Ishikawa (cell line): Measurements from ENCODE around the gene CDX2.

Source experiments
- CEBPB ChIP-seq: IDR thresholded peaks from 2 replicates; pipeline ENCODE4 v1.6.1; 2012
- CREB1 ChIP-seq: IDR thresholded peaks from 2 replicates; pipeline ENCODE4 v1.6.1; 2012; ENCODE audit warnings: low read depth
- EGR1 ChIP-seq: IDR thresholded peaks from 2 replicates; pipeline ENCODE4 v1.6.1; 2012
- EP300 ChIP-seq: IDR thresholded peaks from 2 replicates; pipeline ENCODE4 v1.6.1; 2012; ENCODE audit warnings: borderline replicate concordance
- FOXM1 ChIP-seq: IDR thresholded peaks from 2 replicates; pipeline ENCODE4 v1.6.1; 2012; ENCODE audit warnings: low read depth, borderline replicate concordance
- MAX ChIP-seq: IDR thresholded peaks from 2 replicates; pipeline ENCODE4 v1.6.1; 2012
- NFIC ChIP-seq: IDR thresholded peaks from 2 replicates; pipeline ENCODE4 v1.6.1; 2012
- RAD21 ChIP-seq: IDR thresholded peaks from 2 replicates; pipeline ENCODE4 v1.6.1; 2012; ENCODE audit warnings: low read depth
- REST ChIP-seq: IDR thresholded peaks from 2 replicates; pipeline ENCODE4 v1.6.1; 2012; ENCODE audit warnings: low read depth, mild to moderate bottlenecking
- TAF1 ChIP-seq: IDR thresholded peaks from 2 replicates; pipeline ENCODE4 v1.6.1; 2012; ENCODE audit warnings: low read depth, mild to moderate bottlenecking
- TCF12 ChIP-seq: IDR thresholded peaks from 2 replicates; pipeline ENCODE4 v1.6.1; 2012; ENCODE audit warnings: low read depth
- TEAD4 ChIP-seq: IDR thresholded peaks from 2 replicates; pipeline ENCODE4 v1.6.1; 2012
- USF1 ChIP-seq: IDR thresholded peaks from 2 replicates; pipeline ENCODE4 v1.6.1; 2012
- YY1 ChIP-seq: IDR thresholded peaks from 2 replicates; pipeline ENCODE4 v1.6.1; 2012; ENCODE audit warnings: low read depth

CDX2 gene

GRCh38 chr13:27929868-27930267 is 39.2 kb downstream of the CDX2 start:
- TF ChIP-seq TCF12 (no peak), USF1 (no peak), RAD21 (no peak), NFIC (no peak), CEBPB (no peak), CREB1 (no peak), FOXM1 (no peak), YY1 (no peak), EGR1 (no peak)

- TF ChIP-seq YY1, result no peak
- no peak for TF ChIP-seq FOXM1
- TF ChIP-seq USF1, result no peak
- TF ChIP-seq MAX, result no peak
Observed at GRCh38 chr13:27928805-27929753, 40.0 kb downstream of the CDX2 start.

- no peak for TF ChIP-seq USF1
- no peak for TF ChIP-seq EGR1
- no peak for TF ChIP-seq NFIC
- TF ChIP-seq EP300, result no peak
- TF ChIP-seq TEAD4, result no peak
- TF ChIP-seq TAF1, result no peak
- TF ChIP-seq CREB1, result no peak
- no peak for TF ChIP-seq REST
- TF ChIP-seq RAD21, result no peak
- TF ChIP-seq MAX, result no peak
Observed at GRCh38 chr13:27928353-27928804, 40.7 kb downstream of the CDX2 start.

- TF ChIP-seq USF1 (no peak), REST (no peak), TEAD4 (no peak), TAF1 (no peak), RAD21 (no peak), EGR1 (no peak), NFIC (no peak)
Observed at GRCh38 chr13:27927444-27928352, 41.4 kb downstream of the CDX2 start.
